HG03520 (cell line): ENCODE measurements around the gene ANKRD39.
"Not testable (repeated sequence)": the region's sequence is repeated elsewhere in the genome, so short reads cannot be mapped to it uniquely, and the experiment has no call there.

Experiments used
- ATAC-seq: cut with Tn5 transposase; IDR thresholded peaks from one replicate; pipeline ENCODE4 v1.9.1; 2021; ENCODE audit warnings: mild to moderate bottlenecking, moderate library complexity; ENCODE audit not compliant: unreplicated experiment

Gene ANKRD39

DNA sequence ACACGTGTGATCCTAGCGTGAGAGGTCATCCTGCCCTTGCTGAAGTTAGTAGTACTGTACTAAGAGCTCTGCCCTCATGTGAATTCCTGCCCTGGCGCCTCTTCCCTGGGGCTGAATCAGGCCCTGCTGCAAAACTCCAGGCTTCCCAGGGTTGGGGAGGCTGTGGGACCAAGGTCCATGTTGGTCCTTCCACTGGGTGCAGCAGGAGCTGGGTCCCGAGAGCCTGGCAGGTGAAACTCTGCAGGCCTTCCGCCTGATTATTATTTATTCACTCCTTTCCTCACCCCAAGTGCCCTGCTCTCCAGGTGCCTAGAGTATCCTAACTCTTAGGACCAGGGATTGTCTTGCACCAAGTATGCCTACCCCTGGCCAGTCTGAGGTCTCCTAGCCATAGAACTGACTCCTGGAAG is 47.0 kb downstream of the ANKRD39 start:
- ATAC-seq: no peak

- no peak for ATAC-seq
Observed at GRCh38 chr2:96809951-96810782, 47.6 kb downstream of the ANKRD39 start.

- no peak for ATAC-seq
Observed at GRCh38 chr2:96809216-96809882, 48.5 kb downstream of the ANKRD39 start.

GRCh38 chr2:96808176-96808837 is 49.5 kb downstream of the ANKRD39 start:
- ATAC-seq: no peak

GRCh38 chr2:96807127-96807471 is 50.7 kb downstream of the ANKRD39 start:
- ATAC-seq: no peak

DNA sequence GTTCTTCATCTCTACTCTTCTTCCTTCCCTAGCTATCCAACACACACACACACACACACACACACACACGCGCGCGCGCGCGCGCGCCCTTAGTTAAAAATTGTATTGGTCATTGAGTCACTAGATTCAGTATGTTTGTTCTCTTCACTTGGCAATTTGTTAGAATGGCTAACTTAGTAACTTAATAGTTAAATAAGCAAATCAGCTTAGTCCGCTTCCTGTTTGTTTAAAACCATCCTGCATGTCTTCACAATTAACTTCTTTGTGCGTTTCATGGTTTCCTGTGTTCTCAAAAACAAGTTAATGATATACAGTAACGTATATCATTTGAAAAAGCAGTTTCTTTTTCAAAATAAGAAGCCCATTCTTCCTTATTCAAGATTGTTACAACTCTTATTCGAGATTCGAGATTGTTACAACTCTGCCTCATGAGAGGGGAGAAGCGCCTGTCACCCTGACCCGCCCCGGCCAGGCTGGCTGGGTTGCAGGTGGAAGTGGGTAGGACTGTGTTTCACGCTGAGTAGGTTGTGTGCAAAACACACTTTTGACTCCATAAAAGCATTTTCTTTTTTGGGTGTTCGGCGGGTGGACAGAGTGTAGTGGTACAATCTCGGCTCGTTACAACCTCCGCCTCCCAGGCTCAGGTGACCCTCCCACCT is 51.2 kb downstream of the ANKRD39 start:
- no peak for ATAC-seq

DNA sequence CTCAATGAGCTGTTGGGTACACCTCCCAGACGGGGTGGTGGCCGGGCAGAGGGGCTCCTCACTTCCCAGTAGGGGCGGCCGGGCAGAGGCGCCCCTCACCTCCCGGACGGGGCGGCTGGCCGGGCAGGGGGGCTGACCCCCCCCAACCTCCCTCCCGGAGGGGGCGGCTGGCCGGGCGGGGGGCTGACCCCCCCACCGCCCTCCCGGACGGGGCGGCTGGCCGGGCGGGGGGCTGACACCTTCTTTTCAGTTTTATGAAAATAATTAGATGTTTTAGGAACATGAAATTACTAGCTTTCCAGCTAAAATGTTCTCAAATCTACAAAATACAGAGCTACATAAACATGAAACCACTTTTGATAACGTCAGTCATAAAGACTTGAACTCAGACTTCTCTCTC is 51.9 kb downstream of the ANKRD39 start:
- not testable (repeated sequence) for ATAC-seq

DNA sequence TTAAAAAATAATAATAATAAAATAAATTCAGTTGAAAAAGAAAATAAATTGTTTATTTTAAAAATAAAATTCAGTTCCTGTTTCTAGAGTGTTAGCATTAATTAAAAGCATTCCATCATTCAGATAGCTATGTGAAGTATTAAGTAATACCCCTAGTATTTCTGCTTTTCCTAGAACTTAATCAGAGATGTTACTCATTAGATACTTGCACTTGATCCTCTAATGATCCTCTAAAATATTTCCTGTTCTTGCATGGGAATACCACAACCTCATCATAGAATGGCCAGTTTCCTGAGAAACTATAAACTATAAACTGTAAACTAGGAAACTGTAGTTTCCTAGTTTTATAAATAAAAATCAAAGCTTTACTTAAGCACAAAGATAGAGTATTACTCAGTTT is 52.8 kb downstream of the ANKRD39 start:
- no peak for ATAC-seq

DNA sequence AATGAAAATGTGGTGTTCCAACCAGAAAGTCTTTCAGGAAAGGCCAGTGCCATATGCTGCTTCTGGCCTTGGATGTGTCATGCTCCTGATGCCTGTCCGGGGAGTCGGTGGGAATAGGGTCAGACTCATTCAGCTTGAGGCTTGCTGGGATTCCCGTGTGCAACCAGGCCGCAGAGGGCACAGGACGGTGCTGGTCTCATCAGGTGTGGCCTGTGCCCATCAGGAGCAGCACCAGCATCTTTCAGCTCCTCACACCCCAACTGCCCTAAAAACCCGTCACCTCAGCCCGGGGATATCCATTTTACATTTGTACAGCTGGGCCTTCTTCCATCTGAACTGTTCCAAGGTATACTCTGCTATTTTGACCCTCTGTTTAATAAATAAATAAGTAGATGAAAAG is 55.1 kb downstream of the ANKRD39 start:
- ATAC-seq: no peak

GRCh38 chr2:96801786-96802595 is 55.8 kb downstream of the ANKRD39 start:
- ATAC-seq: no peak

GRCh38 chr2:96801005-96801785 is 56.6 kb downstream of the ANKRD39 start:
- ATAC-seq: peak; percentile 74

DNA sequence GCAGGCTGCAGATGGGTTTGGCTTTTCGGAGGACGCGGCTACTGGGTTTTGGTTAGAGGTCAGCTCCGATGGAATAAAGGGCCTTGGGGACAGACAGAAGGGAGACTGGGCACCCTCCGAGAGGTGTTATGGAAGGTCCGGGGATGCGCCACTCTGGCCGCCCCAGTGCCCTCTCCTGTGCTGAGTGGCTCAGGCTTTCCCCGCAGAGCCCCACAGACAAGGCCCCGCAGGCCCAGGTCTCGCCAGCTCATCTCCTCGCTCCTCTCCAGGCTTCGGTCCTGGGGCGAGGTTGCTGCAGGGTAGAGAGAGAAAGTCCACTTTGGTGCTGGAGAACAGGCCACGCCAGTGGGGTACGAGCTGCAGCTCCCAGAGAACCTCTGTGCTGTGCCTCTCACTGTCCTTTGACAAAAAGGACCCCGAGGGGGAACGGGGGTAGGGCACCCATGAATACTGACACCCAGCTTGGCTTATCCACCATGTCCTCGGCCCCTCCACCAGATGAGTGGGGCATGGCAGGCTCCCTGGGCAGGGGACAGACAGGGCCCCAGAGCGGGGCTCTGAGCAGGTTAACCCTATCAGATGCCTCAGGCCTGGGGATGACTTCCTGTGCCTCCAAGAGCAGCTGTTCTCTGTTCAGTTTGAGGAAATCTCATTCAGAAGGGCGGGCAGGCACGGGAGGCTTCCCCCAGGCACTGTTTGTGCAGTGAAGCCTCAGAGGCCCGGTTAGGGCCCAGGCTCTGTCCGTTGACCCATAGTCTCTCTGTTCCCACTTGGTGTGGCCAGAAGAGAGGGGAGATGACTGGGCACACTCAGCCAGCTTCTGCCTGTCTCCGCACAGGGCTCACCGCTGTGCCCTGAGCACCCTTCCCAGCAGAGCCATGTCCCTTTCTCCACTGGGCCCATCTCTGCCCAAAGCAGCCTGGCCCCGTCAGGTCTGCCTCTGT is 57.5 kb downstream of the ANKRD39 start:
- no peak for ATAC-seq

DNA sequence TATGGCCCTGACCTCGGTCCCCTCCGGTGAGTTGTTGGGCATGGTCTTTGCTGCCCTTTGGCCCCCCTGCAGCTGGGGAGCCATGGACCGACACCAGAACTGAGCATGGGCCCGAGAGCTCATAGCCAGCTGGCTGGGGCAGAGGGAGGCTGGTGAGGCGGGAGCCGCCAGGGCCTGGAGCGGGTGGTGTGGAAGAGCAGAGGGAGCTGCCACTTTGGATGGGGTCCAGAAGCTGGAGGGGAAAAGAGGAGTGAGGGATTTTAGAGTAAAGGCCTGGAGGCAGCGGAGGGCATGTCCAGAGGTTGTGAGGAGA is 58.2 kb downstream of the ANKRD39 start:
- ATAC-seq: no peak

DNA sequence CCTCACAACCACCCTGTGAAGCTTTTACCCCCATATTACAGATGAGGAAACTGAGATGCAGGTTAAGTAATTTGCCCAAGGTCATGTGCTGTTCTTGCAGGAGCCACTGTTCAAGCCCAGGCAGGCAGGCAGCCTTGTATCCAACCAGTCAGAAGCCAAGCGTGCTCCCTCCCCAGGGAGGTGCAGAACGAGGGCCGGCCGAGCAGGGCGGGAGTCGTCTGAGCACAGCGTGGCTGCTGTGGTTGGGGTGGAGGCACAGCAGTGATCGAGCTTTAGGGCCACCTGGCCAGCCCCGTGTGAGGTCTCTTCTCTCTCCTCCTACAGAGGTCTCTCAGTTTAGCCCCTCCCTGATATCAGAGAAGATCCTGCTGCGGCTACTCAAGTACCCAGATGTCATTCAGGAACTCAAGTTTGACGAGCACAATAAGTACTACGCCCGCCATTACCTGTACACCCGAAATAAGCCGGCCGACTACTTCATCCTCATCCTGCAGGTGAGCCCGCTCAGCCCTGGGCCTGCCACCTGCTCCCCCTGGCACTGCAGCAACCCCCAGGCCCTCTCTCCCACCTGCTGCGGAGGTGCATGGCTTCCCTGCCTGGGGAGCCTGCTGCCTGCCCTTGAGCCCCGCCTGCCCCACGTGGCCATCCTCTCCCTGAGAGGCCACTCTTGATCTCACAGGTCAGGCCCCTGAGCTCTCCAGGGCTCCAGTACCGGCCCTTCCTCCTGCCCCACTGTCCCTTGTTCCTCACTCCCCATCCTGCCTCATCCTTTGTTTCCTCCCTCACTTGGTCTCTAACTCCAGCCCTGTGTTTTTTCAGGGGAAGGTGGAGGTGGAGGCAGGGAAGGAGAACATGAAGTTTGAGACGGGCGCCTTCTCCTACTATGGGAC is 58.8 kb downstream of the ANKRD39 start:
- ATAC-seq: no peak
